Gastrocnemius medialis (tissue), 4 donors: ENCODE measurements around the gene TARS3. TPM values are rescaled to one million over a fixed set of nuclear protein-coding genes. Genes with fewer than 3 reads are reported as not detected.
A peak's percentile ranks its signal among the peaks of the same experiment; 100 is the strongest.

Experiments
- ATAC-seq, 2 donors: fragments of 150-250 bp; one replicate each; pipeline ENCODE4 v1.9.1; 2016
- DNase-seq, 2 donors: peaks; one replicate each; pipeline ENCODE4 v3.0.0-alpha.2; 2019
- H3K27ac ChIP-seq, 4 donors: fragments of 200-600 bp; sonication (generic); 1 replicate in 1 of 4; 2 replicates in 3 of 4; pipeline ENCODE4 v1.5.1; 2016 to 2018; ENCODE audit warnings: mild to moderate bottlenecking in 2 of 4, moderate library complexity in 1 of 4
- H3K27me3 ChIP-seq, 3 donors: fragments of 200-600 bp; sonication (generic) in 2 of 3; 1 replicate in 1 of 3; 2 replicates in 2 of 3; pipeline versions ENCODE4 v1.5.1 to v1.6.0; 2016 to 2019; ENCODE audit warnings: mild to moderate bottlenecking in 1 of 3, moderate library complexity in 1 of 3
- H3K36me3 ChIP-seq, 2 donors: fragments of 200-600 bp; sonication (generic) in 1 of 2; one replicate each; pipeline ENCODE4 v1.5.1; 2017 to 2018
- H3K4me1 ChIP-seq, 2 donors: fragments of 200-600 bp; sonication (generic) in 1 of 2; one replicate each; pipeline ENCODE4 v1.5.1; 2016 to 2017; ENCODE audit warnings: mild to moderate bottlenecking in 2 of 2
- H3K4me3 ChIP-seq, 4 donors: fragments of 200-600 bp; sonication (generic) in 3 of 4; 1 replicate in 1 of 4; 2 replicates in 3 of 4; pipeline ENCODE4 v1.5.1; 2016 to 2019; ENCODE audit warnings: mild to moderate bottlenecking in 2 of 4
- H3K9me3 ChIP-seq, 3 donors: fragments of 200-600 bp; sonication (generic) in 2 of 3; 1 replicate in 1 of 3; 2 replicates in 2 of 3; pipeline ENCODE4 v1.5.1; 2016 to 2019
- CTCF ChIP-seq, 5 experiments: fragments of 450-650 bp in 3 of 5; fragments of 200-600 bp in 2 of 5; sonication (generic) in 2 of 5; IDR thresholded peaks in 4 of 5; conservative IDR thresholded peaks in 1 of 5; 1 replicate in 4 of 5; 2 replicates in 1 of 5; pipeline ENCODE4 v1.5.1; 2016 to 2019; ENCODE audit warnings: antibody characterized with exemption in 5 of 5, mild to moderate bottlenecking in 3 of 5, moderate library complexity in 3 of 5
- POLR2A ChIP-seq, 2 donors: fragments of 450-650 bp; IDR thresholded peaks; one replicate each; pipeline ENCODE4 v1.6.1; 2017; ENCODE audit warnings: antibody characterized with exemption in 2 of 2, mild to moderate bottlenecking in 2 of 2, moderate library complexity in 2 of 2
- in situ Hi-C, 4 donors: fragments of 200-750 bp; cut with MboI; loops; one replicate each; pipeline versions ENCODE4 v1.15.0 to v1.8.0; 2017; ENCODE audit warnings: low sequenced_read_pairs in 4 of 4
- intact Hi-C: fragments of 100-400 bp; cut with DNase I; formaldehyde crosslinking; loops from one replicate; pipeline ENCODE4 v1.15.1; 2023; ENCODE audit warnings: low total_unique reads
- total RNA-seq, 4 donors: library from RNA; depleted of rRNA; stranded (reverse); fragments of >200 nt; gene quantifications; one replicate each; pipeline versions ENCODE4 v1.1.0 to v1.2.3, GENCODE V29; 2016

The TARS3 gene
- total RNA-seq, 4 donors from 2014 or later, result 38.3 to 69.9 (median 55.4) TPM

- no peak for ATAC-seq
- TF ChIP-seq POLR2A (IDR thresholded peaks at IDR 0.05) (no peak), CTCF (IDR thresholded peaks at IDR 0.05 in 4 of 5, conservative IDR thresholded peaks at IDR 0.05 in 1 of 5) (no peak)
- H3K36me3 ChIP-seq, result peaks cover 0 to 65% of the 10 kb centered on the region in 2 donors
- H3K9me3 ChIP-seq, result no peaks in the 10 kb centered on the region
- intact Hi-C loops (loop anchor here (10.0 kb wide), 1 partner anchor 194 kb away; no protein-coding TSS in a partner anchor), in situ Hi-C loops (loop anchor here in 1 of 4 donors (10.0 kb wide), 1 partner anchor 354 kb away; the partner anchor contains the start of gene SNRPA1)
- peaks cover 36 to 38% of the 10 kb centered on the region in 2 donors for H3K4me1 ChIP-seq
- DNase-seq, result no peak
- H3K4me3 ChIP-seq, result no peak overlapping the region
- no peaks in the 10 kb centered on the region for H3K27me3 ChIP-seq
- peak overlapping the region in 2 of 4 donors; percentile 65 to 99 for H3K27ac ChIP-seq
Measured at GRCh38 chr15:101648356-101648755, 75.9 kb downstream of the TARS3 start.

- TF ChIP-seq CTCF (IDR thresholded peaks at IDR 0.05 in 4 of 5, conservative IDR thresholded peaks at IDR 0.05 in 1 of 5) (no peak), POLR2A (IDR thresholded peaks at IDR 0.05) (no peak)
- Histone ChIP-seq H3K9me3 (no peaks in the 10 kb centered on the region), H3K27me3 (no peaks in the 10 kb centered on the region), H3K4me3 (no peak overlapping the region), H3K27ac (peak overlapping the region; percentile 65 to 99 (median 70)), H3K4me1 (peaks cover 29 to 35% of the 10 kb centered on the region in 2 donors), H3K36me3 (peaks cover 2 to 70% of the 10 kb centered on the region in 2 donors)
- intact Hi-C loops, result loop anchor here (10.0 kb wide), 1 partner anchor 192 kb away; no protein-coding TSS in a partner anchor
- in situ Hi-C loops, result loop anchor here in 1 of 4 donors (10.0 kb wide), 1 partner anchor 352 kb away; the partner anchor contains the start of gene SNRPA1
- DNase-seq (peak in 1 of 2 donors; percentile 64), ATAC-seq (peak in 1 of 2 donors; percentile 55)
Measured at GRCh38 chr15:101647251-101647650, 77.0 kb downstream of the TARS3 start.

- H3K27ac ChIP-seq, result peak overlapping the region; percentile 65 to 99 (median 70)
- H3K27me3 ChIP-seq, result no peaks in the 10 kb centered on the region
- intact Hi-C loops, result loop anchor here (10.0 kb wide), 1 partner anchor 192 kb away; no protein-coding TSS in a partner anchor
- no peak overlapping the region for H3K4me3 ChIP-seq
- peaks cover 2 to 76% of the 10 kb centered on the region in 2 donors for H3K36me3 ChIP-seq
- no peaks in the 10 kb centered on the region for H3K9me3 ChIP-seq
- H3K4me1 ChIP-seq, result peaks cover 29 to 35% of the 10 kb centered on the region in 2 donors
- in situ Hi-C loops, result loop anchor here in 1 of 4 donors (10.0 kb wide), 1 partner anchor 352 kb away; the partner anchor contains the start of gene SNRPA1
- DNase-seq (peak in 1 of 2 donors; percentile 67), ATAC-seq (peak; percentile 59 to 73)
- TF ChIP-seq POLR2A (IDR thresholded peaks at IDR 0.05) (no peak), CTCF (IDR thresholded peaks at IDR 0.05 in 4 of 5, conservative IDR thresholded peaks at IDR 0.05 in 1 of 5) (no peak)
Measured at GRCh38 chr15:101646672-101647071, 77.6 kb downstream of the TARS3 start.

- Histone ChIP-seq H3K4me1 (peaks cover 14 to 20% of the 10 kb centered on the region in 2 donors), H3K36me3 (peaks cover 2 to 64% of the 10 kb centered on the region in 2 donors), H3K27ac (peak overlapping the region; percentile 54 to 77 (median 65)), H3K4me3 (no peak overlapping the region), H3K27me3 (no peaks in the 10 kb centered on the region), H3K9me3 (no peaks in the 10 kb centered on the region)
- no peak for ATAC-seq
- in situ Hi-C loops, result loop anchor here in 3 of 4 donors (5.0 to 10.0 kb wide), 3 partner anchors 345 to 350 kb away; partner anchors contain the start of gene SNRPA1 (in 2 of the 3)
- intact Hi-C loops, result loop anchor here (10.0 kb wide), 1 partner anchor 188 kb away; no protein-coding TSS in a partner anchor
- DNase-seq, result no peak
- TF ChIP-seq CTCF (IDR thresholded peaks at IDR 0.05 in 4 of 5, conservative IDR thresholded peaks at IDR 0.05 in 1 of 5), result no peak
- no peak for TF ChIP-seq POLR2A (IDR thresholded peaks at IDR 0.05)
Measured at GRCh38 chr15:101642361-101642760, 81.9 kb downstream of the TARS3 start.
